Stimulated activated CD8-positive, alpha-beta memory T cell treated with anti-CD3 and anti-CD28 coated beads, Interleukin-4, amount 100 ng/mL, for 4 hours (primary cell): ENCODE data around the gene METRNL.
"Not testable (repeated sequence)": the region's sequence is repeated elsewhere in the genome, so short reads cannot be mapped to it uniquely, and the experiment has no call there.

Experiments used
- DNase-seq, 2 donors: peaks; one replicate each; pipeline ENCODE4 v3.0.0-alpha.2; 2020; ENCODE audit warnings: low read depth in 2 of 2, low spot score in 1 of 2

The METRNL gene, protein sequence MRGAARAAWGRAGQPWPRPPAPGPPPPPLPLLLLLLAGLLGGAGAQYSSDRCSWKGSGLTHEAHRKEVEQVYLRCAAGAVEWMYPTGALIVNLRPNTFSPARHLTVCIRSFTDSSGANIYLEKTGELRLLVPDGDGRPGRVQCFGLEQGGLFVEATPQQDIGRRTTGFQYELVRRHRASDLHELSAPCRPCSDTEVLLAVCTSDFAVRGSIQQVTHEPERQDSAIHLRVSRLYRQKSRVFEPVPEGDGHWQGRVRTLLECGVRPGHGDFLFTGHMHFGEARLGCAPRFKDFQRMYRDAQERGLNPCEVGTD

DNA sequence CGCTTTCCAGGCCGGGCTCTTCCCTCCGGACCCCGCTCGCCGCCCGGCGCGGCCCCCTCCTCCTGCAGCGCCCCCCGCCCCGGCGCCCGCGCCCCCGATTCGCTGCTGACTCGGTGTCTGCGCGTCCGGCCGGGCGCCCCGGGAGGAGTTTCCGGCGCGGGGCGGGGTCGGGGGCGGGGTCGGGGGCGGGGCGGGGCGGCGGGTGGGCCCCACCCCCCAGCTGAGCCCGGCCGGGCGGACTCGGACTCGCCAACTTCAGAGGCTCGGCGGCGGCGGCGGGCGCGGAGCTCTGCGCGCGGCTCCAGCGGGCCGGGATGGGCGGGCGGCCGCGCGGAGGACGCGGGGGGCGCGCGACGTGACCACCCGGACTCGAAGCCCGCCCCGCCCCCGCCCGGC is at the start of gene METRNL:
TSS of gene METRNL (plus strand) at position 258 of the 396 bp plus-strand sequence. CDS start 207 bp downstream, outside the sequence.
- DNase-seq = peak; percentile 17 to 41

- no peak for DNase-seq
These were observed 49.0 kb upstream of the METRNL start for GRCh38 chr17:83030432-83030831.

- DNase-seq = no peak
These were observed 48.0 kb upstream of the METRNL start for GRCh38 chr17:83031321-83031945.

GRCh38 chr17:83031946-83032451 is 47.4 kb upstream of the METRNL start:
- DNase-seq = not testable (repeated sequence)

DNA sequence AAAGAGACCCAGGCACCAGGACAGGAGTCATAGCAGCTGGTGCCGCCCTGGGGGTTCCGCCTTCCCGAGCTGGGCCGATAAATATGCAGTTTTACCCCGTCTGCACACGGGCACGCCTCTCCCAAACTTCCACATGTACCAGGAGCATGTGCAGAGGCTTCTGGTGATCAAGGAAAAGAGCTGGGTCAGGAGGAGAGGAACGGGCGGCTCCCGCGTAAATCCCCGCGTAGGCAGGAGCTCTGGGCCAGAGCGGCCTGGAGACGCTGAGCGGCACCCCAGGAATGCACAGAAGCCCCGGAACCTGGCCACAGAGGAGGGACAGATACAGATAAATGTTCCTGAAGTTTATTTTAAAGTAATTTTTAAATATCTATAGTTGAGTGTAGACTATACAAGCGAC is 46.6 kb upstream of the METRNL start:
- DNase-seq = no peak

DNA sequence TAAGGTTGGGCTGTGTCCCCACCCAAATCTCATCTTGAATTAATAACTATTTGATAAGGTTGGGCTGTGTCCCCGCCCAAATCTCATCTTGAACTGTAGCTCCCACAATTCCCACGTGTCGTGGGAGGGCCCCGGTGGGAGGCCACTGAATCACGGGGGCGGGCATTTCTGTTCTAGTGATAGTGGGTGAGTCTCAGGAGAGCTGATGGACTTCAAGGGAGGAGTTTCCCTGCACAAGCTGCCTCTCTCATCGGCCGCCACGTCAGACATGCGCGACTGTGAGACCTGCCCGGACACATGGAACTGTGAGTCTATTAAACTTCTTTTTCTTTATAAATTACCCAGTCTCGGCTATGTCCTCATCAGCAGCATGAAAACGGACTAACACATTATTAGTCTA is 44.9 kb upstream of the METRNL start:
- DNase-seq = no peak

- no peak for DNase-seq
These were observed 43.7 kb upstream of the METRNL start for GRCh38 chr17:83035722-83036121.

- DNase-seq = no peak
These were observed 43.2 kb upstream of the METRNL start for GRCh38 chr17:83036193-83036592.

DNA sequence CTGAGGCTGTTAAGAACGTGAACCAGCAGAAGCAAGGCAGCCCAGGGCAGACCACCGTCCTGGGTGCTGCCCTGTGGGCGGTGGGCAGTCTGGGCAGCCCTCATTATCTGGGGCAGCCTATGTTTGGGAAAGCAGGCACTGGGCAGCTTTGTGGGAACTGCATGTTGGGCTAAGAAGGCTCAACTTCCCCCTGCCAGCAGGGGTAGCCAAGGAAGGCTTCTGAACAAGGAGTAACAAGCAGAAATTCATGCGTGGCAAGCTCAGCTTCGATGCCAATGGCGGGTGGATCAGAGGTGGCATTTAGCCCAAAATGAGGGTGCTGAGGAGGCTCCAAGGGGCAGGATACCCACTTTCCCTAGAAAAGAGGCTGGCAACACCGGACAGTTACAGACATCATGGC is 42.7 kb upstream of the METRNL start:
- DNase-seq = no peak

- no peak for DNase-seq
These were observed 42.1 kb upstream of the METRNL start for GRCh38 chr17:83037084-83037873.

DNA sequence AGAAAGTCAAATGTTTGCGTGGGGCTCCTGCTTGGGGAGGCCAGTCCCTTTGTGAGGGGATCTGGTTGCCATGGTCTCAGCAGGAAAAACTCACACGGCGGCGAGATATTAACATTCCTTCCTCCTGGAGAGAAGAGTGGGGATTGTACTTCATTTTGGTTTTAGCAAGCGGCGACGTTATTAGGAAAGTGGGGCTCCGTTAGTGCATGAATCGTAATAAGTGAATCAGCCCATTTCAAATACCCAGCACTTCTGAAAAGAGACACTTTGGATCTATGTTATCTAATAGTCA is 41.6 kb upstream of the METRNL start:
- DNase-seq = no peak

DNA sequence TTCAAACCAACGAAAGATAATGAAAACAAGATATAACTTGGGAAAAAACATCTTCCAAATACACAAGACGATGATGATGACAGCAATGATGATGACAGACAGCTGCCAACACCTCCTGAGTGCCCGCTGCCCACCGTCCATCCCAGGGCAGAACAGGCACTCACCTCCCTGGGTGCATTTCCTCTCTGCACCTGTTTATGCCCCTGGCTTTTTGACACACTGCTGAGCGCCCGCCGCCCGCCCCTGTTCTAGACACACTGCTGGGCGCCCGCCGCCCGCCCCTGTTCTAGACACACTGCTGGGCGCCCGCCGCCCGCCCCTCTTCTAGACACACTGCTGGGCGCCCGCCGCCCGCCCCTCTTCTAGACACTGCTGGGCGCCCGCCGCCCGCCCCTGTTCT is 40.4 kb upstream of the METRNL start:
- not testable (repeated sequence) for DNase-seq

DNA sequence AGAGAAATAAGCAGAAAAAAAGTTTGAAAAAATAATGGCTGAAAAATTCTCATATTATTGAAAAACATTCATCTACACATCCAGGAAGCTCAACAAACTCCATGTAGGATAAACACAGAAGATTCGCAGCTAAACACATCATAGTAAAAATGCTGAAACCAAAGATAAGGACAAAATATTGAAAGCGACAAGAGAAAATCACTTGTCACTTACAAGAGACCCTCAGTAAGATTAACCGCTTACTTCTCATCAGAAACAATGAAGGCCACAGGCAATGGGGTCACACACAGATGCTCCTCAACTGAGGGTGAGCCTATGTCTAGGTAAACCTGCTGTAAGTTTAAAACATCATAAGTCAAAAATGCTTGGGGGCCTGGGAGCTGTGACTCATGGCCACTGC is 38.1 kb upstream of the METRNL start:
- no peak for DNase-seq

DNA sequence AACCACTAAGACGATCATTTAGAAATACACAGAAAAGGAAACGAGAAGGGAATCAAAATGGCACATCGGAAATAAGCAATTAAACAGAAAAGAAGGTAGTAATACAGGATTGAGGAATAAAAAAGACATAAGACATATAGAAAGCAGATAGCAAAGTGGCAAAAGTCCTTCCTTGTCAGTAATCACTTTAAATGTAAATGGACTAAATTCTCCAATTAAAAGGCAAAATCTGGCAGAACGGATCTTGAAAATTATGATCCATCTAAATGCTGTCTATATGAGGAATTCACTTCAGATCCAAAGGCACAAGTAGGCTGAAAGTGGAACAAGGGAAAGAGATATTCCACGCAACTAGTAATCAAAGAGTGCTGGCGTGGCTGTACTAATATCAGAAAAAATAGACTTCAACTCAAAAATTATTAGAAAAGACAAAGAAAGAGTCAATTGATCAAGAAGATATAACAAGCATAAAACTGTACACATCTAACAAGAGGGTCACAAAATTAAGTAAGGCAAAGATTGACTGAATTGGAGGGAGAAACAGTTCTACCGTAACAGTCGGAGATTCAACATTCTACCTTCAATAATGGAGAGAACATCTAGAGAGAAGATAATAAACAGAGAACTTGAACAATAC is 36.8 kb upstream of the METRNL start:
- DNase-seq = no peak

- DNase-seq = not testable (repeated sequence)
These were observed 34.9 kb upstream of the METRNL start for GRCh38 chr17:83044479-83044878.

DNA sequence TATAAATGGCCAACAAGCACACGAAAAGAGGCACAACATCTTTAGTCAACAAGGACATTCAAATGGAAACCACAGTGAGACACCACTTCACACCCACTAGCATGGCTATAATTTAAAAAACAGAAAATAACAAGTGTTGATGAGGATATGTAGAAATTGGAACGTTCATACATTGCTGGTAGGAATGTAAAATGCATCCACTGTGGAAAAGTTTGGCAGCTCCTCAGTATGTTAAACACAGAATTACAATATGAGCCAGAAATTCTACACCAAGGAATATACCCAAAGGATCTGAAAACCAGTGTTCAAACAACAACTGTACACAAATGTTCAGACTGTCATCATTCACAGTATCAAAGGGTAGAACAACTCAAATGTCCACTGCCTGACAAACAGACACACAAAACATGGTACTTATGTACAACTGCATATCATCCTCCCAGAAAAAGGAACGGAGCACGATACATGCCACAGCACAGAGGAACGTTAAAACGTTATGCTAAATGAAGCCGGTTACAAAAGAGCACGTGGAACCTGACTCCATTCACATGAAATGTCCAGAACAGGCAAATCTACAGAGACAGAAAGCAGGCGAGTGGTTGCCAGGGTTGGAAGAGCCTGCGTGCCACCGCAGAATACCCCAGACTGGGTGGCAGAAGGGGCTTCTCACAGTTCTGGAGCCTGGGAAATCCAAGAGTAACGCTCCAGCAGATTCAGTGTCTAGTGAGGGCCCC is 32.8 kb upstream of the METRNL start:
- no peak for DNase-seq

DNA sequence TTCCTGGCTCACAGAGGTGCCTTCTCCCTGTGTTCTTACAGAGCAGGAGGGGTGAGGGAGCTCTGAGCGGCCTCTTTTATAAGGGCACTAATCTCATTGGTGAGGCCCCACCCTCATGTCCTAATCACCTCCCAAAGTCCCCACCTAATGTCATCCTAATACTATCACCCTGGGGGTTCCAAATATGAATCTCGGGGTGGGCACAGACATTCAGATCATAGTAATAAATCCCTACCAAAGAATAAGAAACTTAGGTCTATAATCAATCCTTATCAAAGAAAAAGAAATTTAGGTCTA is 32.3 kb upstream of the METRNL start:
- DNase-seq = no peak

DNA sequence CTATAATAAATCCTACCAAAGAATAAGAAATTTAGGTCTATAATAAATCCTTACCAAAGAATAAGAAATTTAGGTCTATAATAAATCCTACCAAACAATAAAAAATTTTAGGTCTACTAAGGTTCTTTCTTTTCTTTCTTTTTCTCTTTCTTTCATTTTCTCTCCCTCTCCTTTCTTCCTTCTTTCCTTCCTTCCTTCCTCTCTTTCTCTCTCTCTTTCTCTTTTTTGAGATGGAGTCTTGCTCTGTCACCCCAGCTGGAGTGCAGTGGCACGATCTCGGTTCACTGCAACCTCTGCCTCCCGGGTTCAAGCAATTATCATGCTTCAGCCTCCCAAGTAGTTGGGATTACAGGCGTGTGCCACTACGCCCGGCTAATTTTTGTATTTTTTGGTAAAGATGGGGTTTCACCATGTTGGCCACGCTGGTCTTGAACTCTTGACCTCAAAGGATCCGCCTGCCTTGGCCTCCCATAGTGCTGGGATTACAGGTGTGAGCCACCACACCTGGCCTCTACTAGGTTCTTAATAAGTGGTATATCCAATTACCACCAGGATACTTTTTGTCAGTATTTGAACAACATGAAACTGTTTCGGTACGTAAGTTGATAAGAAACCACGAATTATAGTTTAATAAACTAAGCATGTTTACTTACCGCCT is 31.5 kb upstream of the METRNL start:
- not testable (repeated sequence) for DNase-seq

- DNase-seq = no peak
These were observed 28.6 kb upstream of the METRNL start for GRCh38 chr17:83050651-83051395.
